EH (cell line): ENCODE results near the gene VEGFA.

Experiments
- DNase-seq: peaks from one replicate; pipeline ENCODE4 v3.0.0-alpha.2; 2015; ENCODE audit warnings: low read depth

Gene VEGFA

GRCh38 chr6:43785220-43785752 is 15.3 kb downstream of the VEGFA start:
- no peak for DNase-seq

- no peak for DNase-seq
Observed at GRCh38 chr6:43785904-43786303, 15.9 kb downstream of the VEGFA start.

- DNase-seq: no peak
Observed at GRCh38 chr6:43786664-43787329, 16.8 kb downstream of the VEGFA start.

GRCh38 chr6:43788301-43788700 is 18.3 kb downstream of the VEGFA start:
- no peak for DNase-seq

- DNase-seq: no peak
Observed at GRCh38 chr6:43789447-43789846, 19.4 kb downstream of the VEGFA start.

- DNase-seq: peak; percentile 30
Observed at GRCh38 chr6:43790031-43790430, 20.0 kb downstream of the VEGFA start.

- no peak for DNase-seq
Observed at GRCh38 chr6:43791745-43792422, 21.9 kb downstream of the VEGFA start.

- DNase-seq: no peak
Observed at GRCh38 chr6:43793154-43793874, 23.3 kb downstream of the VEGFA start.

- no peak for DNase-seq
Observed at GRCh38 chr6:43793875-43794242, 23.8 kb downstream of the VEGFA start.

- DNase-seq: no peak
Observed at GRCh38 chr6:43795421-43795820, 25.4 kb downstream of the VEGFA start.

GRCh38 chr6:43796168-43796567 is 26.2 kb downstream of the VEGFA start:
- DNase-seq: no peak

- DNase-seq: no peak
Observed at GRCh38 chr6:43796903-43797890, 27.2 kb downstream of the VEGFA start.

- DNase-seq: no peak
Observed at GRCh38 chr6:43797919-43798318, 27.9 kb downstream of the VEGFA start.

- peak; percentile 81 for DNase-seq
Observed at GRCh38 chr6:43798688-43799444, 28.9 kb downstream of the VEGFA start.

GRCh38 chr6:43799551-43800297 is 29.7 kb downstream of the VEGFA start:
- peak; percentile 32 for DNase-seq

GRCh38 chr6:43800298-43800623 is 30.2 kb downstream of the VEGFA start:
- no peak for DNase-seq

GRCh38 chr6:43800746-43801494 is 30.9 kb downstream of the VEGFA start:
- no peak for DNase-seq

- no peak for DNase-seq
Observed at GRCh38 chr6:43801495-43802181, 31.6 kb downstream of the VEGFA start.
